OCI-LY1 (cell line): Measurements from ENCODE around the gene STRC.
"Not testable (repeated sequence)": the region's sequence is repeated elsewhere in the genome, so short reads cannot be mapped to it uniquely, and the experiment has no call there.

Experiments used
- H2AFZ ChIP-seq: fragments of 200-600 bp; sonication (generic), shearing (Covaris generic); 2 replicates; pipeline ENCODE4 v1.6.0; 2014; ENCODE audit warnings: antibody characterized with exemption, mild to moderate bottlenecking, low read length
- H3F3A ChIP-seq: fragments of 200-600 bp; sonication (generic), shearing (Covaris generic); 2 replicates; pipeline ENCODE4 v1.6.0; 2014; ENCODE audit warnings: mild to moderate bottlenecking, antibody characterized with exemption, low read length, moderate library complexity; ENCODE audit not compliant: insufficient read depth
- H3K27ac ChIP-seq: fragments of 200-600 bp; sonication (generic); 2 replicates; pipeline ENCODE4 v1.5.1; 2014; ENCODE audit warnings: low read length, mixed run types, mild to moderate bottlenecking, low read depth; ENCODE audit not compliant: poor library complexity, severe bottlenecking
- H3K27me3 ChIP-seq: fragments of 200-600 bp; sonication (generic); 2 replicates; pipeline ENCODE4 v1.6.0; 2014; ENCODE audit warnings: antibody characterized with exemption, mild to moderate bottlenecking, low read length, moderate library complexity; ENCODE audit not compliant: insufficient read depth
- H3K36me3 ChIP-seq: fragments of 200-600 bp; sonication (generic); 2 replicates; pipeline ENCODE4 v1.6.1; 2014; ENCODE audit warnings: mild to moderate bottlenecking, antibody characterized with exemption, low read length, moderate library complexity, mixed read lengths; ENCODE audit not compliant: insufficient read depth
- H3K4me1 ChIP-seq: fragments of 200-600 bp; sonication (generic); 2 replicates; pipeline ENCODE4 v1.5.1; 2014; ENCODE audit warnings: mild to moderate bottlenecking, low read length, moderate library complexity; ENCODE audit not compliant: insufficient read depth, severe bottlenecking
- H3K4me2 ChIP-seq: fragments of 200-600 bp; sonication (generic), shearing (Covaris generic); 2 replicates; pipeline ENCODE4 v1.6.1; 2014; ENCODE audit warnings: low read length
- H3K4me3 ChIP-seq: fragments of 200-600 bp; sonication (generic); 2 replicates; pipeline ENCODE4 v1.5.1; 2014; ENCODE audit warnings: low read length, low read depth, mild to moderate bottlenecking, mixed read lengths; ENCODE audit not compliant: poor library complexity, severe bottlenecking
- H3K79me2 ChIP-seq: fragments of 200-600 bp; shearing (Covaris generic); 2 replicates; pipeline ENCODE4 v1.6.1; 2016; ENCODE audit warnings: mixed run types, low read length, mixed read lengths; ENCODE audit not compliant: insufficient read depth
- H3K9ac ChIP-seq: fragments of 200-600 bp; sonication (generic), shearing (Covaris generic); 2 replicates; pipeline ENCODE4 v1.6.1; 2014; ENCODE audit warnings: mild to moderate bottlenecking, low read length, mixed read lengths
- H3K9me2 ChIP-seq: fragments of 200-600 bp; sonication (generic), shearing (Covaris generic); 2 replicates; pipeline ENCODE4 v1.6.1; 2014; ENCODE audit warnings: low read depth, mild to moderate bottlenecking, low read length, mixed read lengths
- H3K9me3 ChIP-seq: fragments of 200-600 bp; shearing (Covaris generic); 2 replicates; pipeline ENCODE4 v1.6.1; 2014; ENCODE audit warnings: low read length, mixed read lengths
- H4K20me1 ChIP-seq: fragments of 200-600 bp; sonication (generic), shearing (Covaris generic); 2 replicates; pipeline ENCODE4 v1.6.0; 2016; ENCODE audit warnings: mild to moderate bottlenecking, low read length; ENCODE audit not compliant: insufficient read depth

STRC gene

GRCh38 chr15:43602233-43602632 lies 16.4 kb downstream of the STRC start:
- not testable (repeated sequence) for H3K4me2 ChIP-seq, H3K9me3 ChIP-seq, H3K4me3 ChIP-seq, H3K9me2 ChIP-seq, H3F3A ChIP-seq, H4K20me1 ChIP-seq, H3K79me2 ChIP-seq, H3K27ac ChIP-seq, H3K9ac ChIP-seq, H3K4me1 ChIP-seq, H3K36me3 ChIP-seq, H3K27me3 ChIP-seq, H2AFZ ChIP-seq

- H3F3A ChIP-seq, H3K9ac ChIP-seq, H3K4me3 ChIP-seq, H3K27me3 ChIP-seq, H4K20me1 ChIP-seq, H3K4me1 ChIP-seq, H3K4me2 ChIP-seq, H3K79me2 ChIP-seq, H3K27ac ChIP-seq, H3K36me3 ChIP-seq, H3K9me3 ChIP-seq, H3K9me2 ChIP-seq, H2AFZ ChIP-seq: not testable (repeated sequence)
Measured at GRCh38 chr15:43600200-43600599, 18.4 kb downstream of the STRC start.

GRCh38 chr15:43599131-43599530 lies 19.5 kb downstream of the STRC start:
- H3K9me2 ChIP-seq, H3K9ac ChIP-seq, H3K9me3 ChIP-seq, H3K27me3 ChIP-seq, H3K36me3 ChIP-seq, H3K27ac ChIP-seq, H3K4me1 ChIP-seq, H3K4me2 ChIP-seq, H3F3A ChIP-seq, H2AFZ ChIP-seq, H3K4me3 ChIP-seq, H3K79me2 ChIP-seq, H4K20me1 ChIP-seq: not testable (repeated sequence)

- H3K27ac ChIP-seq, H3K36me3 ChIP-seq, H4K20me1 ChIP-seq, H3F3A ChIP-seq, H3K27me3 ChIP-seq, H3K9me3 ChIP-seq, H3K9ac ChIP-seq, H3K4me1 ChIP-seq, H2AFZ ChIP-seq, H3K4me2 ChIP-seq, H3K9me2 ChIP-seq, H3K79me2 ChIP-seq, H3K4me3 ChIP-seq: not testable (repeated sequence)
Measured at GRCh38 chr15:43593328-43594190, 25.0 kb downstream of the STRC start, which contains the start of gene CKMT1B. TSS of gene CKMT1B (plus strand) at chr15:43594027. CDS start at chr15:43594219, 192 bp downstream.

- H3K27ac ChIP-seq, H3K9ac ChIP-seq, H3K27me3 ChIP-seq, H3K9me3 ChIP-seq, H3K79me2 ChIP-seq, H4K20me1 ChIP-seq, H3K4me1 ChIP-seq, H3K4me3 ChIP-seq, H3F3A ChIP-seq, H3K36me3 ChIP-seq, H3K4me2 ChIP-seq, H3K9me2 ChIP-seq, H2AFZ ChIP-seq: not testable (repeated sequence)
Measured at GRCh38 chr15:43592841-43593240, 25.8 kb downstream of the STRC start.

- not testable (repeated sequence) for H3K4me2 ChIP-seq, H3K4me1 ChIP-seq, H3K27ac ChIP-seq, H3K4me3 ChIP-seq, H3K9ac ChIP-seq, H3K36me3 ChIP-seq, H3F3A ChIP-seq, H3K9me2 ChIP-seq, H3K27me3 ChIP-seq, H2AFZ ChIP-seq, H3K79me2 ChIP-seq, H3K9me3 ChIP-seq, H4K20me1 ChIP-seq
Measured at GRCh38 chr15:43589778-43590466, 28.7 kb downstream of the STRC start, which contains the start of gene PPIP5K1. TSS of gene PPIP5K1 (minus strand) at chr15:43590208. CDS start at chr15:43584504, 5,704 bp downstream.

GRCh38 chr15:43574607-43575006 lies 44.0 kb downstream of the STRC start:
- H3K4me2 ChIP-seq, H3F3A ChIP-seq, H4K20me1 ChIP-seq, H3K9me2 ChIP-seq, H3K9me3 ChIP-seq, H3K27ac ChIP-seq, H3K4me1 ChIP-seq, H2AFZ ChIP-seq, H3K79me2 ChIP-seq, H3K4me3 ChIP-seq, H3K9ac ChIP-seq, H3K36me3 ChIP-seq, H3K27me3 ChIP-seq: not testable (repeated sequence)
